HEK293 (cell line): ENCODE data around the gene HMG20A.

Source experiments
- CTCF ChIA-PET: fragments of 350-600 bp; formaldehyde crosslinking; extraction: SDS; loops from one replicate; lab custom pipeline; 2021; ENCODE audit warnings: antibody characterized with exemption; lab: Yijun Ruan, JAX
- POLR2A ChIA-PET: fragments of 300-600 bp; formaldehyde crosslinking; extraction: SDS; loops from one replicate; lab custom pipeline; 2020; ENCODE audit warnings: antibody characterized with exemption, inconsistent platforms; lab: Yijun Ruan, JAX
- H3K27ac ChIP-seq: fragments of 200-500 bp; sonication (Bioruptor generic); 2 replicates; pipeline ENCODE4 v1.5.1; 2014; ENCODE audit warnings: low read depth, low read length, control low read depth, inconsistent platforms; ENCODE audit errors: extremely low read depth
- H3K36me3 ChIP-seq, 2 experiments: fragments of 200-500 bp in 1 of 2; sonication (Bioruptor generic) in 1 of 2; 1 replicate in 1 of 2; 2 replicates in 1 of 2; pipeline ENCODE4 v1.5.1; 2014 to 2017; ENCODE audit warnings: inconsistent platforms in 2 of 2, low read length in 2 of 2; ENCODE audit not compliant: control insufficient read depth in 2 of 2, insufficient read depth in 1 of 2
- H3K4me1 ChIP-seq: fragments of 200-500 bp; sonication (Bioruptor generic); 2 replicates; pipeline ENCODE4 v1.5.1; 2014; ENCODE audit warnings: mild to moderate bottlenecking, low read length, inconsistent platforms; ENCODE audit not compliant: control insufficient read depth, insufficient read depth
- H3K4me3 ChIP-seq: 2 replicates; pipeline ENCODE4 v1.5.1; 2011; ENCODE audit warnings: low read depth, mild to moderate bottlenecking, control low read depth, low read length, moderate library complexity
- H3K9me3 ChIP-seq: fragments of 200-500 bp; sonication (Bioruptor generic); 2 replicates; pipeline ENCODE4 v1.5.1; 2014; ENCODE audit warnings: low read depth, low read length, inconsistent platforms; ENCODE audit not compliant: control insufficient read depth, insufficient read depth
- ATF2 ChIP-seq: fragments of 450-650 bp; formaldehyde crosslinking; IDR thresholded peaks from 2 replicates; pipeline ENCODE4 v1.5.1; 2016; ENCODE audit warnings: missing biosample characterization, missing genetic modification characterization, low read depth
- ELK4 ChIP-seq: IDR thresholded peaks from 2 replicates; pipeline ENCODE4 v1.6.1; 2011; ENCODE audit warnings: mild to moderate bottlenecking, low read depth, low read length, borderline replicate concordance
- KLF1 ChIP-seq: fragments of 450-650 bp; formaldehyde crosslinking; IDR thresholded peaks from 2 replicates; pipeline ENCODE4 v1.5.1; 2016; ENCODE audit warnings: missing biosample characterization, missing genetic modification characterization
- OSR2 ChIP-seq: fragments of 450-650 bp; formaldehyde crosslinking; IDR thresholded peaks from 2 replicates; pipeline ENCODE4 v1.5.1; 2016; ENCODE audit warnings: missing biosample characterization, missing genetic modification characterization
- RBAK ChIP-seq: fragments of 450-650 bp; formaldehyde crosslinking; IDR thresholded peaks from 2 replicates; pipeline ENCODE4 v1.5.1; 2016; ENCODE audit warnings: missing biosample characterization, missing genetic modification characterization
- ZBTB26 ChIP-seq: fragments of 450-650 bp; formaldehyde crosslinking; optimal IDR thresholded peaks from 2 replicates; pipeline ENCODE3; 2016; ENCODE audit warnings: missing biosample characterization, mild to moderate bottlenecking, missing genetic modification characterization
- ZBTB8A ChIP-seq: fragments of 450-650 bp; formaldehyde crosslinking; IDR thresholded peaks from 2 replicates; pipeline ENCODE4 v1.5.1; 2016; ENCODE audit warnings: missing biosample characterization, missing genetic modification characterization
- ZFP41 ChIP-seq: fragments of 450-650 bp; formaldehyde crosslinking; IDR thresholded peaks from 2 replicates; pipeline ENCODE4 v1.5.1; 2016; ENCODE audit warnings: missing biosample characterization, missing genetic modification characterization, borderline replicate concordance
- ZNF133 ChIP-seq: fragments of 450-650 bp; formaldehyde crosslinking; IDR thresholded peaks from 2 replicates; pipeline ENCODE4 v1.5.1; 2016; ENCODE audit warnings: missing biosample characterization, missing genetic modification characterization
- ZNF148 ChIP-seq: fragments of 450-650 bp; formaldehyde crosslinking; IDR thresholded peaks from 2 replicates; pipeline ENCODE4 v1.5.0; 2017; ENCODE audit warnings: missing biosample characterization, missing genetic modification characterization, borderline replicate concordance
- ZNF155 ChIP-seq: fragments of 450-650 bp; formaldehyde crosslinking; IDR thresholded peaks from 2 replicates; pipeline ENCODE4 v1.5.1; 2016; ENCODE audit warnings: missing biosample characterization, missing genetic modification characterization
- ZNF169 ChIP-seq: fragments of 450-650 bp; formaldehyde crosslinking; IDR thresholded peaks from 2 replicates; pipeline ENCODE4 v1.5.1; 2016; ENCODE audit warnings: missing biosample characterization, missing genetic modification characterization
- ZNF335 ChIP-seq: fragments of 450-650 bp; formaldehyde crosslinking; conservative IDR thresholded peaks from 2 replicates; pipeline ENCODE4 v1.5.1; 2016; ENCODE audit warnings: missing biosample characterization, missing genetic modification characterization
- ZNF488 ChIP-seq: fragments of 450-650 bp; formaldehyde crosslinking; IDR thresholded peaks from 2 replicates; pipeline ENCODE4 v1.5.1; 2016; ENCODE audit warnings: missing biosample characterization, missing genetic modification characterization
- ZNF501 ChIP-seq: fragments of 450-650 bp; formaldehyde crosslinking; IDR thresholded peaks from 2 replicates; pipeline ENCODE4 v1.5.1; 2016; ENCODE audit warnings: missing biosample characterization, missing genetic modification characterization
- ZNF510 ChIP-seq: fragments of 450-650 bp; formaldehyde crosslinking; IDR thresholded peaks from 2 replicates; pipeline ENCODE4 v1.5.1; 2018; ENCODE audit warnings: mild to moderate bottlenecking, missing genetic modification characterization, missing biosample characterization; ENCODE audit not compliant: insufficient replicate concordance
- ZNF513 ChIP-seq: fragments of 450-650 bp; IDR thresholded peaks from 2 replicates; pipeline ENCODE4 v1.5.1; 2018; ENCODE audit warnings: missing biosample characterization, missing genetic modification characterization
- ZNF555 ChIP-seq: fragments of 450-650 bp; formaldehyde crosslinking; conservative IDR thresholded peaks from 2 replicates; pipeline ENCODE4 v1.5.1; 2017; ENCODE audit warnings: missing biosample characterization, mild to moderate bottlenecking, missing genetic modification characterization, inconsistent platforms
- ZNF623 ChIP-seq: fragments of 450-650 bp; formaldehyde crosslinking; IDR thresholded peaks from 2 replicates; pipeline ENCODE4 v1.5.1; 2016; ENCODE audit warnings: missing biosample characterization, missing genetic modification characterization

Gene HMG20A

GRCh38 chr15:77497942-77498361 lies 77.3 kb downstream of the HMG20A start (continued):
- TF ChIP-seq RBAK (tag by site-specific recombination) (no peak), ZNF148 (tag by site-specific recombination) (no peak), KLF1 (no peak)

GRCh38 chr15:77499087-77499760 lies 78.5 kb downstream of the HMG20A start:
- Histone ChIP-seq H3K4me1 (no peaks in the 10 kb centered on the region), H3K9me3 (no peaks in the 10 kb centered on the region), H3K27ac (no peak overlapping the region), H3K36me3 (no peaks in the 10 kb centered on the region), H3K4me3 (no peak overlapping the region)
- ChIA-PET POLR2A (interaction anchor here (2.0 kb wide), 1 partner anchor 44 kb away, joined by 4 read pairs; no protein-coding TSS in a partner anchor), CTCF (interaction anchor here (0.6 to 11.0 kb wide), 10 partner anchors 9 to 555 kb away, joined by 3 to 117 read pairs (median 3); no protein-coding TSS in a partner anchor)
- TF ChIP-seq ATF2 (no peak), OSR2 (tag by site-specific recombination) (no peak), ZNF510 (tag by site-specific recombination) (no peak), ELK4 (no peak), ZNF513 (tag by site-specific recombination) (no peak), RBAK (tag by site-specific recombination) (no peak)

GRCh38 chr15:77500989-77501388 lies 80.3 kb downstream of the HMG20A start:
- ChIA-PET POLR2A (no interaction called here), CTCF (interaction anchor here (0.6 to 11.0 kb wide), 2 partner anchors 382 to 1257 kb away, joined by 3 to 117 read pairs; no protein-coding TSS in a partner anchor)
- no peak overlapping the region for H3K27ac ChIP-seq
- no peaks in the 10 kb centered on the region for H3K4me1 ChIP-seq
- no peak overlapping the region for H3K4me3 ChIP-seq
- TF ChIP-seq ZNF488 (tag by site-specific recombination), result no peak
- TF ChIP-seq ZNF133, result no peak
- no peak for TF ChIP-seq ZNF169 (tag by site-specific recombination)
- TF ChIP-seq ZNF155 (tag by site-specific recombination), result no peak
- TF ChIP-seq ZBTB26 (tag by site-specific recombination), result no peak
- no peak for TF ChIP-seq ZNF335 (tag by site-specific recombination)
- no peak for TF ChIP-seq KLF1
- no peak for TF ChIP-seq ZFP41 (tag by site-specific recombination)
- no peak for TF ChIP-seq ZBTB8A (tag by site-specific recombination)
- no peak for TF ChIP-seq ZNF501 (tag by site-specific recombination)
- TF ChIP-seq ZNF555 (tag by site-specific recombination), result no peak
- TF ChIP-seq ZNF623 (tag by site-specific recombination), result no peak
- no peaks in the 10 kb centered on the region for H3K9me3 ChIP-seq
- no peaks in the 10 kb centered on the region for H3K36me3 ChIP-seq
